HFF-Myc (cell line): Measurements from ENCODE around the gene SPNS2.

Experiments used
- DNase-seq: peaks from one replicate; pipeline ENCODE4 v3.0.0-alpha.2; 2011; ENCODE audit warnings: low read depth; ENCODE audit errors: extremely low read depth
- H3K4me3 ChIP-seq: replicated peaks from 2 replicates; pipeline ENCODE4 v1.5.1; 2011; ENCODE audit warnings: low read depth, mild to moderate bottlenecking, control low read depth, low read length
- CTCF ChIP-seq: IDR thresholded peaks from 2 replicates; pipeline ENCODE4 v1.5.1; 2012; ENCODE audit warnings: mild to moderate bottlenecking, low read depth, low read length, control low read depth; ENCODE audit errors: missing control alignments

Gene SPNS2

GRCh38 chr17:4475463-4475862 is 23.2 kb upstream of the SPNS2 start:
- H3K4me3 ChIP-seq, result no peak overlapping the region
- DNase-seq, result no peak
- no peak for TF ChIP-seq CTCF

- H3K4me3 ChIP-seq, result no peak overlapping the region
- no peak for DNase-seq
- no peak for TF ChIP-seq CTCF
Observed at GRCh38 chr17:4476017-4476416, 22.7 kb upstream of the SPNS2 start.

GRCh38 chr17:4476511-4477070 is 22.1 kb upstream of the SPNS2 start:
- TF ChIP-seq CTCF, result no peak
- no peak overlapping the region for H3K4me3 ChIP-seq
- no peak for DNase-seq

- TF ChIP-seq CTCF, result no peak
- no peak overlapping the region for H3K4me3 ChIP-seq
- no peak for DNase-seq
Observed at GRCh38 chr17:4477255-4477791, 21.4 kb upstream of the SPNS2 start.

- no peak for DNase-seq
- no peak for TF ChIP-seq CTCF
- H3K4me3 ChIP-seq, result no peak overlapping the region
Observed at GRCh38 chr17:4478318-4478830, 20.3 kb upstream of the SPNS2 start.

GRCh38 chr17:4479340-4479981 is 19.2 kb upstream of the SPNS2 start:
- H3K4me3 ChIP-seq, result no peak overlapping the region
- DNase-seq, result no peak
- TF ChIP-seq CTCF, result no peak
